A549 (cell line): ENCODE results near the gene GATA6. TPM values are rescaled to one million over a fixed set of nuclear protein-coding genes. Genes with fewer than 3 reads are reported as not detected.

Experiments used
- ATAC-seq, 2 experiments: fragments of 200-7000 bp in 1 of 2; fragments of >200 bp in 1 of 2; cut with Nextera tagmentation in 1 of 2; cut with Tn5 transposase in 1 of 2; 3 replicates each; pipeline versions ENCODE4 v1.8.0 to v1.9.1; 2018 to 2020; ENCODE audit warnings: mild to moderate bottlenecking in 1 of 2, moderate library complexity in 1 of 2
- CTCF ChIA-PET: fragments of 300-600 bp; sonication (Branson Sonifier 250); formaldehyde crosslinking; extraction: SDS; loops from one replicate; lab custom pipeline; 2021; ENCODE audit warnings: antibody characterized with exemption, inconsistent platforms; lab: Yijun Ruan, JAX
- POLR2A ChIA-PET: fragments of 350-600 bp; formaldehyde crosslinking; extraction: SDS; loops from one replicate; lab custom pipeline; 2021; ENCODE audit warnings: antibody characterized with exemption, inconsistent platforms; lab: Yijun Ruan, JAX
- DNase-seq, 2 experiments: peaks; one replicate each; pipeline versions ENCODE4 v3.0.0 to v3.0.0-alpha.2; 2011 to 2016; ENCODE audit warnings: low read depth in 1 of 2, low spot score in 1 of 2
- FAIRE-seq: peaks from 2 replicates; lab custom pipeline; 2011; peaks lifted over from hg19 to GRCh38; lab: Jason Lieb, UNC
- H3K27ac ChIP-seq, 2 experiments: fragments of >200 bp; sonication (Bioruptor Twin); formaldehyde crosslinking; 3 replicates each; pipeline ENCODE4 v1.5.1; 2016 to 2017
- H3K4me1 ChIP-seq: fragments of >200 bp; sonication (Bioruptor Twin); formaldehyde crosslinking; 3 replicates; pipeline ENCODE4 v1.6.1; 2016
- H3K4me2 ChIP-seq: fragments of >200 bp; sonication (Bioruptor Twin); formaldehyde crosslinking; 3 replicates; pipeline ENCODE4 v1.6.1; 2016
- H3K4me3 ChIP-seq: fragments of >200 bp; sonication (Bioruptor Twin); formaldehyde crosslinking; 3 replicates; pipeline ENCODE4 v1.5.1; 2016
- H3K9me3 ChIP-seq: fragments of >200 bp; sonication (Bioruptor Twin); formaldehyde crosslinking; 3 replicates; pipeline ENCODE4 v1.6.1; 2016
- CBX8 ChIP-seq: fragments of 200-600 bp; sonication (generic); IDR thresholded peaks from 2 replicates; pipeline ENCODE4 v1.6.1; 2016
- CEBPB ChIP-seq, 2 experiments: fragments of >200 bp in 1 of 2; sonication (Bioruptor Twin) in 1 of 2; formaldehyde crosslinking in 1 of 2; IDR thresholded peaks; 2 replicates each; pipeline ENCODE4 v1.6.1; 2012 to 2016
- CHD4 ChIP-seq: fragments of 200-600 bp; sonication (generic); IDR thresholded peaks from 2 replicates; pipeline ENCODE4 v1.6.1; 2016; ENCODE audit warnings: antibody characterized with exemption, mild to moderate bottlenecking, borderline replicate concordance
- CTCF ChIP-seq: fragments of >200 bp; sonication (Bioruptor Twin); formaldehyde crosslinking; IDR thresholded peaks from 3 replicates; pipeline ENCODE4 v1.5.1; 2016
- GATA3 ChIP-seq: IDR thresholded peaks from 2 replicates; pipeline ENCODE4 v1.6.1; 2012; ENCODE audit warnings: borderline replicate concordance
- HOXB5 ChIP-seq: fragments of 250-450 bp; sonication (Bioruptor Pico); IDR thresholded peaks from 2 replicates; pipeline ENCODE4 v1.5.0; 2020; ENCODE audit warnings: mild to moderate bottlenecking, moderate library complexity
- KDM1A ChIP-seq: fragments of 200-600 bp; sonication (generic); IDR thresholded peaks from 2 replicates; pipeline ENCODE4 v1.6.1; 2016; ENCODE audit warnings: low read depth, mild to moderate bottlenecking
- MYC ChIP-seq: IDR thresholded peaks from 2 replicates; pipeline ENCODE4 v1.6.1; 2012; ENCODE audit warnings: mild to moderate bottlenecking, inconsistent platforms, low read length, improper control_type of control experiment, borderline replicate concordance
- NPAS2 ChIP-seq: fragments of 250-450 bp; sonication (Bioruptor Pico); IDR thresholded peaks from 2 replicates; pipeline ENCODE4 v1.8.0; 2022; ENCODE audit warnings: mild to moderate bottlenecking, moderate library complexity, borderline replicate concordance
- PHF8 ChIP-seq: fragments of 200-600 bp; sonication (generic); IDR thresholded peaks from 2 replicates; pipeline ENCODE4 v1.6.1; 2016; ENCODE audit warnings: low read depth, mild to moderate bottlenecking, antibody characterized with exemption, moderate library complexity, borderline replicate concordance
- POLR2AphosphoS2 ChIP-seq: conservative IDR thresholded peaks from 2 replicates; pipeline ENCODE4 v1.6.1; 2012; ENCODE audit warnings: low read length, improper control_type of control experiment, inconsistent platforms
- RARB ChIP-seq: fragments of 250-450 bp; sonication (Bioruptor Pico); IDR thresholded peaks from 2 replicates; pipeline ENCODE4 v1.8.0; 2021; ENCODE audit warnings: mild to moderate bottlenecking, moderate library complexity
- RFX5 ChIP-seq: fragments of 450-650 bp; IDR thresholded peaks from 2 replicates; pipeline ENCODE4 v1.7.1; 2014; ENCODE audit warnings: antibody characterized with exemption, mild to moderate bottlenecking, moderate library complexity
- SMC3 ChIP-seq: fragments of >200 bp; sonication (Bioruptor Twin); formaldehyde crosslinking; IDR thresholded peaks from 3 replicates; pipeline ENCODE4 v1.6.1; 2018; ENCODE audit warnings: inconsistent platforms
- TFCP2L1 ChIP-seq: fragments of 250-450 bp; sonication (Bioruptor Pico); IDR thresholded peaks from 2 replicates; pipeline ENCODE4 v1.5.0; 2021; ENCODE audit warnings: mild to moderate bottlenecking
- ZNF302 ChIP-seq: fragments of 250-450 bp; sonication (Bioruptor Pico); IDR thresholded peaks from 2 replicates; pipeline ENCODE4 v1.9.0; 2021; ENCODE audit warnings: inconsistent platforms, mild to moderate bottlenecking, moderate library complexity
- WGBS: methylation state at CpG from one replicate; pipeline ENCODE4 v1.1.6; 2017; ENCODE audit errors: missing lambda C conversion rate; 5-methylcytosine and 5-hydroxymethylcytosine counted together
- polyA plus RNA-seq, 4 experiments: library from polyadenylated mRNA; depleted of rRNA in 3 of 4; stranded (reverse); fragments of >200 nt; fragmentation: RNase III in 1 of 4; extraction: RNeasy Plus Mini Kit Qiagen cat#74134 plus additional on column Dnase treatment in 1 of 4; gene quantifications; 2 replicates in 3 of 4; 3 replicates in 1 of 4; pipeline ENCODE4 v1.2.3, GENCODE V29; 2011 to 2017
- TF ChIP-seq, protein P1 (sequence below): fragments of >200 bp; sonication (Bioruptor Twin); formaldehyde crosslinking; IDR thresholded peaks from 2 replicates; pipeline ENCODE4 v1.6.1; 2016

Gene GATA6
- polyA plus RNA-seq, 2 of the 4 experiments (the other 2 are of a cell fraction), result 1.2 to 1.3 TPM

DNA sequence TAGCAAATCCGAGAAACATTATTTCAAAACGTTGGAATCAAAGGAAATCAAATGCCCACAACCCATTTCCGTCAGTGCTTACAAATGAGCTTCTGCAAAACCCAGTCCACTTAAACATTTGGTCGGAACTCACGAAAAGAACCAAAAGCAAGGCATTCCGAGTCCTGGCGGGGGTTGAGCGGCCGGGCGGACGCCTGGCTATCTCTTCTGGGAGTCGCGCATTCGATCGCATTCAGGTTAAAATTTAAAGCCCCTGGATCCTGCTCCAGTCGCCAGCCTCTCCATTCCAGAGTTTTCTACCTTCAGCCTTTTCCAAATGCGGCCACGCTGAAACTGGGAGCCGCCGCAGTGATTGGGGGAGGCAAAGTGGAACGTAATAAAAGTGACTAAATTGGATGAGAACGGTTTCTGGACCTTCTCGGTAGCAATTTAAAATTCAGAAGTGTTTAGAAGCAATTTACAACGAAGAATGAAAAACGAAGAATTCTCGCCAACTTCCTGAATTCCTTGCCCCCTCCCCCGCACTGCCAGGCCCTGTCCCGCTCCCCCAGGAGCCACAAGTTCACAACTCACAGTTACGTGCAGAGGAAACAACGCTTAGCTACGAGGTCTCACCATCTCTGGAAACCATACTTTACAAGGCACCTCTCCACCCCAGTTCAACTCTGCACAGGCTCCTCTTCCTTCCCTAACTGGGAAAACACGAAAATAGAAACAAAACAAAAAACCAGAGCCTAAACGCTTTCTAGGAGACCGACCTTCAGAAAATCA is 1.7 kb upstream of the GATA6 start (continued):
- TF ChIP-seq NPAS2 (CRISPR knock-in tag) (no peak), SMC3 (no peak), POLR2AphosphoS2 (no peak), TFCP2L1 (CRISPR knock-in tag) (no peak), CEBPB (IDR thresholded peaks at IDR 0.05) (no peak), ZNF302 (CRISPR knock-in tag) (no peak), KDM1A (no peak), CBX8 (peak; percentile 100), RARB (CRISPR knock-in tag) (no peak), CHD4 (no peak), HOXB5 (no peak), RFX5 (no peak)
- TF ChIP-seq, protein P1, sequence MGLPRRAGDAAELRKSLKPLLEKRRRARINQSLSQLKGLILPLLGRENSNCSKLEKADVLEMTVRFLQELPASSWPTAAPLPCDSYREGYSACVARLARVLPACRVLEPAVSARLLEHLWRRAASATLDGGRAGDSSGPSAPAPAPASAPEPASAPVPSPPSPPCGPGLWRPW, result no peak

DNA sequence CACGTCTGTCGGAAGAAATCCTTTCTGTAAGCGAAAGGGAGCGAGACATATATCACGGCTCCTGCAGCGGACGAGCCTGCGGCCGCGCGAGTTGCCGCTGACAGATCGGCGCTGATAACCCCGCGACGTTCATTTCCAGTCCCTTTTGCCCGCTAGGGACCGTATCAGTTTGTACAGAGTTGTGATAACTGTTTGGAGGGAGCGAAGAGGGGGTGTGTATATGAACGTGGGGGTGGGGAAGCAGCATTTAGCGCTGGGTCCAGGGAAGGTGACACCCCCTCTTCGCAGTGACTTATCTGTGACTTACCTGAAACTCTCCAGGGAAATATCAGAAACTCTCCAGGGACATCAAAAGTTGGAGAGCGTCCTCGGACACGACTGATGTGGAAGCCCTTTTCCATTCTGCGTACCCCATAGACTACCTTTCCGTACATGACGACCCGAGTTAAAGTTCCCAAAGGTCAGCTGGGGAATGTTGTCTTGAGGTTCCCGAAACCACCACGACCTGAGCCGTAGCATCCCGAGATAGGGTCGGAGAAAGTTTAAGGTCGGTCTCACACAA is 948 bp upstream of the GATA6 start:
- DNase-seq, result peak; percentile 45 to 60
- Histone ChIP-seq H3K27ac (peak overlapping the region; percentile 72 to 97), H3K4me3 (peak overlapping the region; percentile 72), H3K9me3 (no peaks in the 10 kb centered on the region), H3K4me1 (peaks cover 20% of the 10 kb centered on the region; the same call in 2 of the 3 replicates), H3K4me2 (peak overlapping the region; percentile 91)
- WGBS, result 2% methylated on average over 29 of the region's 36 CpGs
- TF ChIP-seq GATA3 (peak; percentile 33; the same call in 1 of the 2 replicates), MYC (no peak)
- no peak for FAIRE-seq
- ChIA-PET POLR2A (no interaction called here), CTCF (interaction anchor here (0.8 to 1.1 kb wide), 2 partner anchors 24 to 168 kb away, joined by 3 read pairs; no protein-coding TSS in a partner anchor)
- ATAC-seq, result peak; percentile 53 to 57; a peak in 5 of 6 replicates

GRCh38 chr18:22169889-22170420 is 566 bp downstream of the GATA6 start:
- Histone ChIP-seq H3K4me2 (peak overlapping the region; percentile 91), H3K27ac (peak overlapping the region; percentile 72 to 97), H3K4me1 (peaks cover 20% of the 10 kb centered on the region; the same call in 2 of the 3 replicates), H3K4me3 (peak overlapping the region; percentile 72), H3K9me3 (no peaks in the 10 kb centered on the region)
- DNase-seq (no peak), ATAC-seq (peak; percentile 21 to 51; a peak in 4 of 6 replicates), FAIRE-seq (no peak)
- WGBS, result 2% methylated on average over 8 of the region's 49 CpGs
- 0 out of 2 replicates have a peak, but pooled peaks have one; percentile 5 for TF ChIP-seq PHF8
- no peak for TF ChIP-seq CTCF
- CTCF ChIA-PET, result interaction anchor here (1.3 to 1.6 kb wide), 2 partner anchors 177 to 191 kb away, joined by 3 to 4 read pairs; no protein-coding TSS in a partner anchor
- POLR2A ChIA-PET, result interaction anchor here (0.7 to 1.6 kb wide), 4 partner anchors 208 to 632 kb away, joined by 3 to 5 read pairs (median 4); no protein-coding TSS in a partner anchor
